ENCODE data around the gene THTPA.
"Not testable (repeated sequence)": the region's sequence is repeated elsewhere in the genome, so short reads cannot be mapped to it uniquely, and the experiment has no call there.

Gene THTPA

GRCh38 chr14:23533652-23534435 lies 22.2 kb upstream of the THTPA start:
- no peak for DNase-seq (ENCODE audit: low spot score)

GRCh38 chr14:23535943-23536342 lies 20.1 kb upstream of the THTPA start:
- no peak for DNase-seq (ENCODE audit: low spot score)

GRCh38 chr14:23536494-23536893 lies 19.6 kb upstream of the THTPA start:
- no peak for DNase-seq (ENCODE audit: low spot score)

GRCh38 chr14:23536906-23537305 lies 19.2 kb upstream of the THTPA start:
- DNase-seq (ENCODE audit: low spot score): not testable (repeated sequence)

GRCh38 chr14:23537351-23538049 lies 18.6 kb upstream of the THTPA start:
- peak; percentile 54 for DNase-seq (ENCODE audit: low spot score)

- DNase-seq (ENCODE audit: low spot score): no peak
Observed at GRCh38 chr14:23538050-23538718, 17.9 kb upstream of the THTPA start.

- DNase-seq (ENCODE audit: low spot score): no peak
Observed at GRCh38 chr14:23538785-23539184, 17.3 kb upstream of the THTPA start.

- peak; percentile 39 for DNase-seq (ENCODE audit: low spot score)
Observed at GRCh38 chr14:23539248-23540140, 16.6 kb upstream of the THTPA start.

- DNase-seq (ENCODE audit: low spot score): no peak
Observed at GRCh38 chr14:23540141-23540469, 16.0 kb upstream of the THTPA start.

GRCh38 chr14:23542261-23542660 lies 13.8 kb upstream of the THTPA start:
- no peak for DNase-seq (ENCODE audit: low spot score)

GRCh38 chr14:23543403-23543802 lies 12.7 kb upstream of the THTPA start:
- DNase-seq (ENCODE audit: low spot score): peak; percentile 19

GRCh38 chr14:23544511-23545447 lies 11.3 kb upstream of the THTPA start:
- no peak for DNase-seq (ENCODE audit: low spot score)

GRCh38 chr14:23545740-23546365 lies 10.2 kb upstream of the THTPA start:
- no peak for DNase-seq (ENCODE audit: low spot score)

GRCh38 chr14:23546450-23547035 lies 9.5 kb upstream of the THTPA start:
- DNase-seq (ENCODE audit: low spot score): no peak

- no peak for DNase-seq (ENCODE audit: low spot score)
Observed at GRCh38 chr14:23547924-23548323, 8.1 kb upstream of the THTPA start.

GRCh38 chr14:23548351-23549318 lies 7.4 kb upstream of the THTPA start:
- DNase-seq (ENCODE audit: low spot score): no peak

- DNase-seq (ENCODE audit: low spot score): no peak
Observed at GRCh38 chr14:23550131-23550811, 5.8 kb upstream of the THTPA start.

GRCh38 chr14:23550812-23551265 lies 5.2 kb upstream of the THTPA start:
- DNase-seq (ENCODE audit: low spot score): no peak

Data from kidney tubule cell (primary cell).